GM06990 (cell line): ENCODE measurements around the gene DMBT1.
"Not testable (repeated sequence)": the region's sequence is repeated elsewhere in the genome, so short reads cannot be mapped to it uniquely, and the experiment has no call there.

Experiments used
- DNase-seq: peaks from one replicate; pipeline ENCODE4 v3.0.0-alpha.2; 2011; ENCODE audit not compliant: insufficient read length; ENCODE audit errors: extremely low read depth
- H3K27me3 ChIP-seq: replicated peaks from 2 replicates; pipeline ENCODE4 v1.6.0; 2011; ENCODE audit warnings: low read length; ENCODE audit not compliant: control insufficient read depth, insufficient read depth
- H3K36me3 ChIP-seq: 2 replicates; pipeline ENCODE4 v1.5.1; 2011; ENCODE audit warnings: low read length; ENCODE audit not compliant: control insufficient read depth, insufficient read depth
- H3K4me3 ChIP-seq: replicated peaks from 2 replicates; pipeline ENCODE4 v1.5.1; 2011; ENCODE audit warnings: low read depth, mild to moderate bottlenecking, control low read depth, low read length
- CTCF ChIP-seq: IDR thresholded peaks from 2 replicates; pipeline ENCODE4 v1.5.1; 2011; ENCODE audit warnings: low read length, control low read depth, mild to moderate bottlenecking, inconsistent platforms; ENCODE audit not compliant: insufficient read depth, poor library complexity, severe bottlenecking

The DMBT1 gene

DNA sequence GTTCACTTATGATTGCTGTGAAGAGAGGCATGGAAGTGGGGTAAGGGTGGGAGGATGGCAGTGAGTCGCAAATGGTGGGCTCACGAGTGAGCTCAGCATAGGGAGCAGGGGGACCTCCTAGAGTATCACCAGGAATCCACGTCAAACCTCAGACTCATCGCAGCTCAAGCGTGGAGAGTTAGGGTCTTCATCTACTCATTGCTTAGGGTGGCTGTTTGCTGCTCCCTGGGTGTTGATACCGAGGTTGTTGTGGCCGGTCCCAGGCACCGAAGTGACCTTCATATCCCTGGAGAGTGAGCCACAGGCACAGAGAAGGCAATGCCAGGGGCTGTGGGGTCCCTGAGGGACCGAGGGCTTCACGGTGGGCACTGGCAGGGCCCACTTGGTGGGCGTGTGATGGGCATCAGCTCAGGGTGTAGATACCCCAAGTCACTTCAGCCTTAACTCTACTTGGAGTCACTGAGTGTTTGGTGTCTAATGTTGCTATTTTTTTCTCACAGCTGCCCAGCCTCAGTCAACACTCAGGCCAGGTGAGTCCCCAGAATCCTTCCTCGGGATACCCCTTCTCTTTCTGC lies 16.8 kb downstream of the DMBT1 start:
- TF ChIP-seq CTCF = no peak
- Histone ChIP-seq H3K4me3 (no peak overlapping the region), H3K36me3 (no peaks in the 10 kb centered on the region), H3K27me3 (no peaks in the 10 kb centered on the region; the same call in 1 of the 2 replicates)
- no peak for DNase-seq

DNA sequence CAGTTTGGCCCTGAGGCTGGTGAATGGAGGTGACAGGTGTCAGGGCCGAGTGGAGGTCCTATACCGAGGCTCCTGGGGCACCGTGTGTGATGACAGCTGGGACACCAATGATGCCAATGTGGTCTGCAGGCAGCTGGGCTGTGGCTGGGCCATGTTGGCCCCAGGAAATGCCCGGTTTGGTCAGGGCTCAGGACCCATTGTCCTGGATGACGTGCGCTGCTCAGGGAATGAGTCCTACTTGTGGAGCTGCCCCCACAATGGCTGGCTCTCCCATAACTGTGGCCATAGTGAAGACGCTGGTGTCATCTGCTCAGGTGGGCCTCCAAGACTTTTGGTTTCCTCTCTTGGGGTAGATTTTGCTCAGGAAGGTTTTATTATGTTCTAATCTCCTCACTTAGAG lies 25.5 kb downstream of the DMBT1 start:
- not testable (repeated sequence) for H3K4me3 ChIP-seq, H3K36me3 ChIP-seq, DNase-seq

DNA sequence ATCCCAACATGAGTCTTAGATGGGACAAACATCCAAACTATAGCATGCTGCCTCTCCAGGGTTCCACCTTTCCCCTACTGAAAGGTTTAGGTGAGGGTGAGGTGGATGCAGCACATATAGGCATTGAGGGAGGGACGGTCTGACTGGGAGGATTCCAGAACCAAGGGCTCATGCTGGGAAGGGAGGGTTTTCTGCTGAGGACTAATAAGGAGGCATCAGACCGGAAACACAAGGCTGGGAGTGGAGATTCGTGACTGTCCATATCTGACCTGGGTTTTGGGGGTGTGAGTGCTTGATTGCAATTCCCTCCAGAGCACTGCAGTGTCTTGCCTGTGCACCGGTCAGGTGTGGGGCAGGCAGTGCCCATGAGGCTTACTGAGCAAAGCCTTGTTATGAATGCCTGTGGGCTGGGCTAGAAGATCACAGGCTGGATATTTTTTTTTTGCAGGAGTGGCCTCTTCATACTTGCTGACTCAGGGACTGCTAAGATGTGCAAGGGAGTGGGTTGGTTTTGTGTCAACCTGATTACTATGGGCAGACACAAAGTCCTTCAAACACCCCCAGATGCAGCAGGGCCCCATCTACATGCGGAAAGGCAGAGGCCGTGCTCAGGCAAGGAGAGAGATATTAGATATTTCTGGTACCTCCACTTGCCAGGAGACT lies 26.7 kb downstream of the DMBT1 start:
- no peak for DNase-seq
- no peak for TF ChIP-seq CTCF
- Histone ChIP-seq H3K4me3 (no peak overlapping the region), H3K36me3 (no peaks in the 10 kb centered on the region), H3K27me3 (no peaks in the 10 kb centered on the region)

More for the DNA sequence above, 25.5 kb downstream of the DMBT1 start:
- H3K27me3 ChIP-seq = not testable (repeated sequence)

- Histone ChIP-seq H3K36me3 (no peaks in the 10 kb centered on the region), H3K4me3 (no peak overlapping the region), H3K27me3 (no peaks in the 10 kb centered on the region)
- no peak for DNase-seq
- TF ChIP-seq CTCF = no peak
These were observed 27.8 kb downstream of the DMBT1 start for GRCh38 chr10:122588381-122588780.

GRCh38 chr10:122590153-122590552 lies 29.6 kb downstream of the DMBT1 start:
- Histone ChIP-seq H3K4me3 (no peak overlapping the region), H3K36me3 (no peaks in the 10 kb centered on the region), H3K27me3 (no peaks in the 10 kb centered on the region)
- DNase-seq = no peak
- TF ChIP-seq CTCF = no peak

GRCh38 chr10:122591736-122592135 lies 31.2 kb downstream of the DMBT1 start:
- TF ChIP-seq CTCF = no peak
- no peak overlapping the region for H3K4me3 ChIP-seq
- no peaks in the 10 kb centered on the region for H3K27me3 ChIP-seq
- H3K36me3 ChIP-seq = no peaks in the 10 kb centered on the region
- DNase-seq = no peak
